ENCODE data around the gene NDUFAF8. TPM values are rescaled to one million over a fixed set of nuclear protein-coding genes. Genes with fewer than 3 reads are reported as not detected.

Gene NDUFAF8
- total RNA-seq, 1 experiment from 2014 or later, result 60.1 TPM

DNA sequence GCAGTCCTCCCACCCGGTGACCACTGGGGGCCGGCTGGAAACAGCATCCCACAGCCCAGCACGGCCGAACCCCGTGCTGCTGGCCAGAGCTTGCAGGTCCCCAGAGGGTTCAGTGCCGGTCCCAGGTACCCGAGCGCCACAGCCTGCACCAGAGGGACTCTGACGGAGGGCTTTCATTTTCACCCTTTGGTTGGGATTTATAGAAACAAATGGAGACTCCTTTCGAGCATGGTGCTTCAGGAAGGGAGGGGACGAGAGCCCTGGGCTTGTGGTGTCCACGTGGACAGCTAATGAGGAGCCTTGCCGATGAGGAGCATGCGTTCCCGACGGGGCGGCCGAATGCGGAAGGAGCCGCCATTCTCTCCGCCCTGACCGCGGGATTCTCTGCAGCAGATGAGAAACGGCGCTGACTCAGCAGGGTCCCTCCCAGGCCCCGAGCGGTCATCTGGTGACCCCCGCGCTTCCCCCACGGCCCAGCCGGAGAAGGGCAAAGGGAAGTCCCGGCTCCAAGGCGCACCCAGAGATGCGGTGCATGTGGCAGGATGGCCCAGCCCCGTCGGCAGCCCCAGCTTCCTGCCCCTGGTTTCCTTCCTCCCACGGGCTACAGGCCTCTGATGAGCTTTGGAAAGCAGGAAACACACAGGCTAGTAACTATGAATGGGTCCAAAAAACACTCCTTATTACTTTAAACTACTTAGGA lies 46.2 kb downstream of the NDUFAF8 start:
- H4K5ac ChIP-seq (ENCODE audit: insufficient read length, low read depth, low read length), result no peak overlapping the region
- no peaks in the 10 kb centered on the region for H3K27me3 Mint-ChIP-seq (ENCODE audit: low read depth)
- no peak overlapping the region for H3K18ac ChIP-seq (ENCODE audit: insufficient read length, low read depth, low read length)
- no peak overlapping the region for H4K91ac ChIP-seq (ENCODE audit: insufficient read length, low read depth, low read length)
- no peak overlapping the region for H2AK5ac ChIP-seq (ENCODE audit: insufficient read length, low read length)
- peaks cover 2 to 7% of the 10 kb centered on the region in 2 experiments; a peak in 3 of 4 replicates for H3K4me1 Mint-ChIP-seq
- H3K9me3 ChIP-seq (ENCODE audit: control insufficient read depth, low read depth, low read length), result no peaks in the 10 kb centered on the region
- no peak overlapping the region for H3K4me2 ChIP-seq (ENCODE audit: insufficient read depth, insufficient read length, low read length)
- H3K14ac ChIP-seq (ENCODE audit: insufficient read depth, low read length), result no peak overlapping the region
- H3K4me3 Mint-ChIP-seq, result no peak overlapping the region
- H3K36me3 Mint-ChIP-seq (ENCODE audit: insufficient read depth in 1 of 3, low read depth in 3 of 3), result peaks cover 5 to 31% (median 8%) of the 10 kb centered on the region in 3 experiments; a peak in 6 of 7 replicates
- H2BK120ac ChIP-seq (ENCODE audit: low read depth, low read length, poor library complexity, severe bottlenecking), result no peak overlapping the region
- no peak overlapping the region for H2BK5ac ChIP-seq (ENCODE audit: insufficient read length, low read length)
- no peak for DNase-seq
- no peak overlapping the region for H3K27ac ChIP-seq (ENCODE audit: insufficient read length, low read depth, low read length)
- H3K23ac ChIP-seq (ENCODE audit: insufficient read length, low read depth, low read length), result no peak overlapping the region
- no peak overlapping the region for H3T11ph ChIP-seq (ENCODE audit: low read length)
- H3K79me2 ChIP-seq (ENCODE audit: insufficient read depth, low read length), result peaks cover 3% of the 10 kb centered on the region; the same call in 1 of the 2 replicates
- H2BK12ac ChIP-seq (ENCODE audit: insufficient read length, low read depth, low read length), result no peak overlapping the region
- no peaks in the 10 kb centered on the region for H3K9me3 Mint-ChIP-seq
- H3K9ac ChIP-seq (ENCODE audit: extremely low read depth, insufficient read length, low read length), result no peak overlapping the region
- no peak for TF ChIP-seq CTCF (conservative IDR thresholded peaks at IDR 0.05)
- no peak overlapping the region for H2BK15ac ChIP-seq (ENCODE audit: low read depth, low read length)
- H2BK20ac ChIP-seq (ENCODE audit: low read depth, low read length, poor library complexity, severe bottlenecking), result no peak overlapping the region
- no peaks in the 10 kb centered on the region for H3K23me2 ChIP-seq (ENCODE audit: insufficient read length, low read depth, low read length, poor library complexity, severe bottlenecking)
- H3K4me1 ChIP-seq (ENCODE audit: insufficient read depth, low read length), result no peaks in the 10 kb centered on the region
- H3K79me1 ChIP-seq (ENCODE audit: insufficient read depth, low read depth, low read length, poor library complexity, severe bottlenecking), result peaks cover 3% of the 10 kb centered on the region
- H3K4ac ChIP-seq (ENCODE audit: low read depth, low read length), result no peak overlapping the region
- peak overlapping the region in 2 of 3 experiments; percentile 31 to 39; a peak in 1 of 7 replicates for H3K27ac Mint-ChIP-seq
- H3K27me3 ChIP-seq (ENCODE audit: insufficient read depth, low read length), result no peaks in the 10 kb centered on the region
- no CpG with 5 or more reads among the region's 37 CpGs for WGBS (ENCODE audit: extremely low coverage, insufficient read length, low lambda C conversion rate)
- no peak overlapping the region for H4K8ac ChIP-seq (replicated peaks; ENCODE audit: insufficient read length, low read depth, low read length)
- no peak overlapping the region for H3K56ac ChIP-seq (ENCODE audit: insufficient read length, low read depth, low read length)
- H2AFZ ChIP-seq (ENCODE audit: low read length), result no peak overlapping the region
- H4K20me1 ChIP-seq (ENCODE audit: control insufficient read depth, insufficient read depth, insufficient read length), result no peaks in the 10 kb centered on the region
